Endothelial cell of umbilical vein (primary cell): Measurements from ENCODE around the gene EEF1A1. TPM values are rescaled to one million over a fixed set of nuclear protein-coding genes. Genes with fewer than 3 reads are reported as not detected.

Source experiments
- BruUV-seq: library from RNA; stranded (reverse); fragments of 400-500 nt; replicated peaks from 2 replicates; lab custom pipeline; 2021; lab: Mats Ljungman, UMichigan
- CTCF ChIA-PET: fragments of 300-600, 350-600 bp; sonication (Branson Sonifier 250); formaldehyde crosslinking; loops from one replicate; lab custom pipeline; 2021; ENCODE audit warnings: antibody characterized with exemption, inconsistent platforms; lab: Charles Lee
- POLR2A ChIA-PET: fragments of 300-600, 350-600 bp; sonication (Branson Sonifier 250); formaldehyde crosslinking; loops from one replicate; lab custom pipeline; 2021; ENCODE audit warnings: antibody characterized with exemption, inconsistent platforms; lab: Charles Lee
- DNase-seq: peaks from one replicate; pipeline ENCODE4 v3.0.0-alpha.2; 2011; ENCODE audit warnings: low read depth, low spot score
- FAIRE-seq: peaks from 2 replicates; lab custom pipeline; 2011; peaks lifted over from hg19 to GRCh38; lab: Jason Lieb, UNC
- H2AFZ ChIP-seq: 2 replicates; pipeline ENCODE4 v1.6.0; 2012; ENCODE audit warnings: low read depth, low read length, control low read depth, inconsistent platforms
- H3K27ac ChIP-seq: 2 replicates; pipeline ENCODE4 v1.5.1; 2011; ENCODE audit warnings: low read depth, mild to moderate bottlenecking, control low read depth, low read length, moderate library complexity; ENCODE audit not compliant: insufficient read depth
- H3K27me3 ChIP-seq, 2 experiments: 2 replicates each; pipeline versions ENCODE4 v1.6.0 to v1.6.1; 2011; ENCODE audit warnings: low read length in 2 of 2, mixed read lengths in 1 of 2; ENCODE audit not compliant: control insufficient read depth in 2 of 2, insufficient read depth in 2 of 2
- H3K36me3 ChIP-seq, 2 experiments: 2 replicates in 1 of 2; 3 replicates in 1 of 2; pipeline ENCODE4 v1.5.1; 2011; ENCODE audit warnings: low read length in 2 of 2, mild to moderate bottlenecking in 1 of 2, moderate library complexity in 1 of 2; ENCODE audit not compliant: control insufficient read depth in 2 of 2, insufficient read depth in 2 of 2; ENCODE audit errors: extremely low read depth in 1 of 2
- H3K4me1 ChIP-seq: 3 replicates; pipeline ENCODE4 v1.5.1; 2011; ENCODE audit warnings: mild to moderate bottlenecking, low read length; ENCODE audit not compliant: control insufficient read depth, insufficient read depth; ENCODE audit errors: extremely low read depth
- H3K4me2 ChIP-seq: 2 replicates; pipeline ENCODE4 v1.6.1; 2011; ENCODE audit warnings: low read length, control low read depth, mixed read lengths; ENCODE audit not compliant: insufficient read depth
- H3K4me3 ChIP-seq, 3 experiments: fragments of 200-600 bp in 1 of 3; sonication (generic), shearing (Covaris generic) in 1 of 3; replicated peaks in 1 of 3; 2 replicates each; pipeline ENCODE4 v1.5.1; 2011 to 2016; ENCODE audit warnings: control low read depth in 3 of 3, low read length in 3 of 3, mild to moderate bottlenecking in 2 of 3, inconsistent platforms in 1 of 3, low read depth in 1 of 3, moderate library complexity in 1 of 3; ENCODE audit not compliant: insufficient read depth in 1 of 3
- H3K79me2 ChIP-seq: 2 replicates; pipeline ENCODE4 v1.6.0; 2012; ENCODE audit warnings: low read length, inconsistent platforms; ENCODE audit not compliant: control insufficient read depth, insufficient read depth
- H3K9ac ChIP-seq: replicated peaks from 2 replicates; pipeline ENCODE3; 2011; ENCODE audit warnings: low read length, control low read depth; ENCODE audit not compliant: insufficient read depth; ENCODE audit errors: extremely low read depth
- H3K9me1 ChIP-seq: replicated peaks from 3 replicates; pipeline ENCODE4 v1.6.0; 2011; ENCODE audit warnings: mild to moderate bottlenecking, low read length; ENCODE audit not compliant: control insufficient read depth, insufficient read depth; ENCODE audit errors: extremely low read depth
- H3K9me3 ChIP-seq: replicated peaks from 2 replicates; pipeline ENCODE4 v1.5.1; 2012; ENCODE audit warnings: low read length, inconsistent platforms; ENCODE audit not compliant: control insufficient read depth, insufficient read depth
- H4K20me1 ChIP-seq: replicated peaks from 2 replicates; pipeline ENCODE3; 2011; ENCODE audit warnings: mild to moderate bottlenecking, low read length; ENCODE audit not compliant: control insufficient read depth, insufficient read depth; ENCODE audit errors: extremely low read depth
- EZH2 ChIP-seq: IDR thresholded peaks from 2 replicates; pipeline ENCODE4 v1.6.1; 2012; ENCODE audit warnings: borderline replicate concordance, low read depth, mild to moderate bottlenecking, moderate library complexity, low read length, inconsistent platforms; ENCODE audit not compliant: severe bottlenecking
- FOS ChIP-seq: IDR thresholded peaks from 2 replicates; pipeline ENCODE4 v1.6.1; 2011; ENCODE audit warnings: mild to moderate bottlenecking, low read length, moderate library complexity, borderline replicate concordance; ENCODE audit not compliant: insufficient read depth
- GATA2 ChIP-seq: IDR thresholded peaks from 2 replicates; pipeline ENCODE4 v1.7.0; 2011; ENCODE audit warnings: low read depth, mild to moderate bottlenecking, moderate library complexity, mixed read lengths, low read length; ENCODE audit not compliant: insufficient read length, insufficient read depth
- JUN ChIP-seq: IDR thresholded peaks from 2 replicates; pipeline ENCODE4 v1.6.1; 2011; ENCODE audit warnings: borderline replicate concordance, low read depth; ENCODE audit not compliant: insufficient read length, insufficient read depth
- MYC ChIP-seq: IDR thresholded peaks from one replicate; pipeline ENCODE4 v1.6.1; 2011; ENCODE audit warnings: mild to moderate bottlenecking, low read depth, low read length
- POLR2A ChIP-seq: IDR thresholded peaks from 2 replicates; pipeline ENCODE4 v1.6.1; 2012; ENCODE audit warnings: low read depth, mild to moderate bottlenecking, control low read depth, low read length
- POLR2AphosphoS5 ChIP-seq: IDR thresholded peaks from 2 replicates; pipeline ENCODE4 v1.6.1; 2012; ENCODE audit warnings: low read depth, mild to moderate bottlenecking, control low read depth, low read length, moderate library complexity; ENCODE audit not compliant: insufficient read depth
- dilution Hi-C: fragments of 300-500 bp; cut with MboI; formaldehyde crosslinking; loops from one replicate; pipeline ENCODE4 v1.15.0; 2019; ENCODE audit warnings: low sequenced_read_pairs; ENCODE audit not compliant: extremely low pct_ligation_motif_present
- intact Hi-C: fragments of 100-400 bp; cut with micrococcal nuclease; formaldehyde crosslinking; loops from one replicate; pipeline ENCODE4 v1.10.0; 2022
- polyA plus RNA-seq, 4 experiments: library from polyadenylated mRNA; depleted of rRNA in 3 of 4; stranded (reverse) in 3 of 4; unstranded in 1 of 4; fragments of >200 nt; gene quantifications; 2 replicates each; pipeline versions ENCODE4 v1.2.1 to v1.2.3, GENCODE V29; 2011 to 2012; ENCODE audit warnings: missing spikeins in 1 of 4
- total RNA-seq: library from RNA; stranded (reverse); gene quantifications from 2 replicates; pipeline ENCODE4 v1.2.3, GENCODE V29; 2021
- TF ChIP-seq, protein P1 (sequence below): IDR thresholded peaks from 2 replicates; pipeline ENCODE4 v1.6.1; 2011; ENCODE audit not compliant: insufficient read depth, insufficient read length
- TF ChIP-seq, protein P2 (sequence below), 2 donors: IDR thresholded peaks; 1 replicate in 1 of 2; 2 replicates in 1 of 2; pipeline ENCODE4 v1.5.1; 2011; ENCODE audit warnings: low read length in 2 of 2, mild to moderate bottlenecking in 2 of 2, moderate library complexity in 2 of 2, control low read depth in 1 of 2, inconsistent platforms in 1 of 2, low read depth in 1 of 2; ENCODE audit not compliant: insufficient read depth in 1 of 2; ENCODE audit errors: extremely low read depth in 1 of 2

The EEF1A1 gene
- total and polyA plus RNA-seq, 2 donors (not counting 3 experiments of a cell fraction or from before 2014, with no cell fraction given), result 9,186 to 11,104 TPM

DNA sequence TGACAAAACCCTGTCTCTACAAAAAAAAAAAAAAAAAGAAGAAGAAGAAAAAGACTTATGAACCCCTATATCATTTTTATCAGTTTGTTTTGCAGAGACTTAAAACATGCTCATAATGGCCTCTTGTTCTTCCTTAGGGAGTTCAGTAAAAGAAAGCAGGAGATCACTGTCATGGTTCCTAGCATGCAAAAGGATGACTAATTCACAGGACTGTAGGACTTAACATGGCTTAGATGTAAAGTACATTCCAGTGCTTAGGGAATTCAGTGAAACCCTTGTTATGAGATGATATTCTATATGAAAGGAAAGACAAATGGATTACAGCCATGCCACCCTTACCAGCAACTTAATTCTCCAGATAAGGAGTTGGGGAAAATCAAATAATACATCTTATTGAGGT lies 29.5 kb downstream of the EEF1A1 start:
- Histone ChIP-seq H3K9ac (no peak overlapping the region), H4K20me1 (no peaks in the 10 kb centered on the region)

More for the DNA sequence above, 29.5 kb downstream of the EEF1A1 start:
- TF ChIP-seq, protein P1, sequence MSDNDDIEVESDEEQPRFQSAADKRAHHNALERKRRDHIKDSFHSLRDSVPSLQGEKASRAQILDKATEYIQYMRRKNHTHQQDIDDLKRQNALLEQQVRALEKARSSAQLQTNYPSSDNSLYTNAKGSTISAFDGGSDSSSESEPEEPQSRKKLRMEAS, result no peak
- no peak for TF ChIP-seq POLR2AphosphoS5
- no peak for TF ChIP-seq MYC
- TF ChIP-seq EZH2, result no peak
- TF ChIP-seq, protein P2, sequence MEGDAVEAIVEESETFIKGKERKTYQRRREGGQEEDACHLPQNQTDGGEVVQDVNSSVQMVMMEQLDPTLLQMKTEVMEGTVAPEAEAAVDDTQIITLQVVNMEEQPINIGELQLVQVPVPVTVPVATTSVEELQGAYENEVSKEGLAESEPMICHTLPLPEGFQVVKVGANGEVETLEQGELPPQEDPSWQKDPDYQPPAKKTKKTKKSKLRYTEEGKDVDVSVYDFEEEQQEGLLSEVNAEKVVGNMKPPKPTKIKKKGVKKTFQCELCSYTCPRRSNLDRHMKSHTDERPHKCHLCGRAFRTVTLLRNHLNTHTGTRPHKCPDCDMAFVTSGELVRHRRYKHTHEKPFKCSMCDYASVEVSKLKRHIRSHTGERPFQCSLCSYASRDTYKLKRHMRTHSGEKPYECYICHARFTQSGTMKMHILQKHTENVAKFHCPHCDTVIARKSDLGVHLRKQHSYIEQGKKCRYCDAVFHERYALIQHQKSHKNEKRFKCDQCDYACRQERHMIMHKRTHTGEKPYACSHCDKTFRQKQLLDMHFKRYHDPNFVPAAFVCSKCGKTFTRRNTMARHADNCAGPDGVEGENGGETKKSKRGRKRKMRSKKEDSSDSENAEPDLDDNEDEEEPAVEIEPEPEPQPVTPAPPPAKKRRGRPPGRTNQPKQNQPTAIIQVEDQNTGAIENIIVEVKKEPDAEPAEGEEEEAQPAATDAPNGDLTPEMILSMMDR (IDR thresholded peaks at IDR 0.05; ENCODE audit: extremely low read depth in 1 of 2, insufficient read depth in 1 of 2, low read depth in 1 of 2, low read length in 2 of 2), result no peak
- TF ChIP-seq JUN, result no peak
- TF ChIP-seq FOS, result no peak
- no peak for TF ChIP-seq GATA2
- no peak for TF ChIP-seq POLR2A
- H3K36me3 ChIP-seq, result peaks cover 5 to 6% of the 10 kb centered on the region in 2 experiments
- dilution Hi-C loops (no loop called here), intact Hi-C loops (no loop called here)
- H3K9me3 ChIP-seq, result no peaks in the 10 kb centered on the region
- BruUV-seq, result no TSS peak
- CTCF ChIA-PET, result interaction anchor here (1.3 kb wide), 1 partner anchor 122 kb away, joined by 3 read pairs; no protein-coding TSS in a partner anchor
- H2AFZ ChIP-seq, result no peak overlapping the region
- H3K79me2 ChIP-seq, result no peaks in the 10 kb centered on the region
- no peak for DNase-seq
- no peaks in the 10 kb centered on the region for H3K9me1 ChIP-seq
- H3K27ac ChIP-seq, result no peak overlapping the region
- no peak for FAIRE-seq
- H3K4me2 ChIP-seq, result no peak overlapping the region
- H3K27me3 ChIP-seq, result no peaks in the 10 kb centered on the region
- POLR2A ChIA-PET, result no interaction called here
- no peak overlapping the region for H3K4me3 ChIP-seq
- no peaks in the 10 kb centered on the region for H3K4me1 ChIP-seq
